Dermis microvascular lymphatic vessel endothelial cell (primary cell): ENCODE data around the gene SAMD15. TPM values are rescaled to one million over a fixed set of nuclear protein-coding genes. Genes with fewer than 3 reads are reported as not detected.
"Not testable (repeated sequence)": the region's sequence is repeated elsewhere in the genome, so short reads cannot be mapped to it uniquely, and the experiment has no call there.

ENCODE experiments used
- DNase-seq, 2 donors: peaks; one replicate each; pipeline versions ENCODE4 v3.0.0 to v3.0.0-alpha.2; 2010; ENCODE audit warnings: low read depth in 2 of 2
- total RNA-seq: library from RNA; depleted of rRNA; stranded (reverse); fragments of >200 nt; gene quantifications from 2 replicates; pipeline ENCODE4 v1.2.1, GENCODE V29; 2014

SAMD15 gene
- total RNA-seq, 1 donor from 2014 or later = 1.0 TPM

DNA sequence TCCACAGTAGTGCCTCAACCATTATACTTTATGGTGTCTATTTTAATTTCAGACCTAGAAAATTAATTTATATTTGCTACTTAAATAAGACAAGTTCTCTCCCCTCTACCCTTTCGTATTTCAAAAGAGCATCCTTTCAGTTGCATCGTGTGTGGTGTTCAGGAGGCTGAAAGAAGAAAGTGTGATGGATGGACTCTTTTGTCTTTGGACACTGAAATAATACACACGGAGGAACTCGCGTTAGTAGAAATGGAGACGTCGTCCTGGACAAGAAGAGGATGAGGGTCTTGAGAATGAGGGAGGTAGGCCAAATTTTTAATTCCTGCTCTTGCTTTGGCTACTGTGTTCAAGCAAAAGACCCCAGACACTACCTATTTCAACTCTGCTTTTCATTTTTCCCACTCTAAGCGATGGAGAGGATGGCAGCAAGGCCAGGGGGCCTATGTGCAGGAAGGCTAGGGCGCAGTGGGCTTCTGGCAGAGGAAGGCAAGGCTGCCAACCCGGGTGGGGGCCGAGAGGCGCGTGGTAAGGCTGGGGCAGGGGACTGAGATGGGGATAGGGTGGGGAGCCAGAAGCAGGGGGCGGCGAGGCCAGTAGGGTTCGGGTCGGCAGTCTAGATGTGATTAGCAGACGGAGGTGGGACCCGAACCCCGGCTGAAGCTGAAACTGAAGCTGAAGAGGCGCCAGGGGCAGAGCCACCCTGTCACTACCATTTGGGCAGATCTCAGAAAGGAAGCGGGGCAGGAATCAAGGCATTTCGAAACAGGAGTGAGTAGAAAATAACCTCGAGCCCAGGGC lies 1.0 kb upstream of the SAMD15 start:
- no peak for DNase-seq

- DNase-seq = no peak
Measured at GRCh38 chr14:77377502-77377844, 294 bp downstream of the SAMD15 start.

DNA sequence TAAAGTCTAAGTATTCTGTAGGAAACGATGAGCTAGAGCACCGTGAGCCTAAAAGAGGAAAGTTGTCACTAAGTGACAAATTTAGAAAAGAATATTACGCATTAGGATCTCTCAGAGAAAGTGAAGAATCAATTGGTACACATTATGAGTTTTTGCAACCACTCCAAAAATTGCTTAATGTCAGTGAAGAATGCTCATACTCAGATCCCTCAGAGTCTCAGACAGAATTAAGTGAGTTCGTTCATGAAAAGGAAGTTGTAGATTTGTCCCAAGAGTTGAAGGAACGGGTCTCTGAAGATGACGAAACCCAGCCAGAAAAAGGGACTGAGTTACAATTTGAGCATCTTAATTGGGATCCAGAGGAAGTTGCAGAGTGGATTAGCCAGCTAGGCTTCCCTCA lies 1.5 kb downstream of the SAMD15 start:
- DNase-seq = no peak

DNA sequence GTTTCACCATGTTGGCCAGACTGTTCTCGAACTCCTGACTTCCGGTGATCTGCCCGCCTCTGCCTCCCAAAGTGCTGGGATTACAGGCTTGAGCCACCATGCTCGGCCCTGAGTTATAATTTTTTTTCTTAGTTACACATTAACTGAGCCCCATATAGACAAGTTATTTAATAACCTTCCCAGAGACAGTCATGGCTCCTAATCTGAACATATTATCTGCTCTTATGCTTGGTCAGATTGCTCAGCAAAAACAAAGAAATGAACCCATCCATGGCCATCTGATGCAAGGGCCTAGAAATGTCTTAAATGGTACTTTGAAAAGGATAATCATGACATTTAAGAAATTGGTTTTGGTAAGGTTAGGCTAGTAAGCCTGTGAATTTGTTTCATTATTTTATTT lies 13.0 kb downstream of the SAMD15 start:
- DNase-seq = no peak

- DNase-seq = no peak
Measured at GRCh38 chr14:77400216-77400615, 23.0 kb downstream of the SAMD15 start.

GRCh38 chr14:77403768-77404167 lies 26.6 kb downstream of the SAMD15 start:
- no peak for DNase-seq

- no peak for DNase-seq
Measured at GRCh38 chr14:77406086-77406485, 28.9 kb downstream of the SAMD15 start.

DNA sequence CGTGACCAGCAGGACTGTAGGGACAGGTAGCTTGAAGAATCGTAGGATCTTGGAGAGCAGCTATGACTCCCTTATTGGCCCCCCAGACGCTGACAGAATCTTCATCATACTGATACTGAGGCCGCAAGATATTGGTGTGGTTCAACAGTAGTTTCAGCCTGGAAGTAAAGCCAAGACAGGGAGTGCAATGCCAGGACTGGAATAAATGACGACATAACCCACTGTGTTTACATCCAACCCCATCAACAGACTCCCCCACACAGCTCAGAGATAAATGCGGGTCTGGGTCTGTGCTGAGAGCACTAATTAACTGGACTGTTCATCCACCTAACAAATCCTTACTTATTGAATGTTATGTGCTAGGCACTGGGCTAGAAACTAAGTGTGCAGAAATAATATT lies 29.5 kb downstream of the SAMD15 start:
- no peak for DNase-seq

GRCh38 chr14:77407158-77407557 lies 30.0 kb downstream of the SAMD15 start:
- DNase-seq = no peak

GRCh38 chr14:77409131-77409533 lies 32.0 kb downstream of the SAMD15 start:
- peak in 1 of 2 donors; percentile 24 for DNase-seq

- not testable (repeated sequence) for DNase-seq
Measured at GRCh38 chr14:77415403-77416030, 38.3 kb downstream of the SAMD15 start.

DNA sequence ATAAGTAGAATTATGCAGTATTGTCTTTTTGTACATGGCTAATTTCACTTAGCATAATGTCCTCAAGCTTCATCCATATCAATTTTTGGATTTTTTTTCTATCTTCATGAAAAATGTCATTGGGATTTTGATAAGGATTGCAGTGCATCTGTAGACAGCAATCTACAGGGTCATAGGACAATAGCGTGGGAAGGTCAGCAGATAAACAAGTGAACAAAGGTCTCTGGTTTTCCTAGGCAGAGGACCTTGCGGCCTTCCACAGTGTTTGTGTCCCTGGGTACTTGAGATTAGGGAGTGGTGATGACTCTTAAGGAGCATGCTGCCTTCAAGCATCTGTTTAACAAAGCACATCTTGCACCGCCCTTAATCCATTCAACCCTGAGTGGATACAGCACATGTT lies 38.9 kb downstream of the SAMD15 start:
- not testable (repeated sequence) for DNase-seq

- no peak for DNase-seq
Measured at GRCh38 chr14:77416836-77417235, 39.7 kb downstream of the SAMD15 start.

GRCh38 chr14:77421201-77421600 lies 44.0 kb downstream of the SAMD15 start:
- DNase-seq = no peak

DNA sequence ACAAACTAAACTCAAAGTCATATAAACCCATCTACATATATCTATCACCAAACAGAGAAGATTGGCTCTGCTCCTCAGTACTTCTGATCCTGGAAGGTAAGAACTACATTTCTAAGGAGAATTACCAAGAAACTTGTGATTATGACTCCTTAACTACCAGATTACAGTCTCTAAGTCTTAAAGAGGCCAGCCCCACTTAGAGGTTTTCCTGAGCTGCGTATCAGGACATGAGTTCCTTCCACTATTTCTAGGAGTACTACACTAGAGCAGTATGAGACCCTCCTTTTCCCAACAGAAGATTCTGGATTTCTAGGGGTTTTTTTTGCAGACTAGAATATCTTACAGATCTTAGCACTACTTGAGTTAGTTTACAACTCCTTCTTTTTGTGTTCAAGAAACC lies 46.2 kb downstream of the SAMD15 start, which contains the start of gene NOXRED1:
NOXRED1 (minus strand) TSS at position 101 of the 400 bp plus-strand sequence. CDS start 634 bp downstream, outside the sequence.
- no peak for DNase-seq

GRCh38 chr14:77424862-77425261 lies 47.7 kb downstream of the SAMD15 start:
- no peak for DNase-seq

DNA sequence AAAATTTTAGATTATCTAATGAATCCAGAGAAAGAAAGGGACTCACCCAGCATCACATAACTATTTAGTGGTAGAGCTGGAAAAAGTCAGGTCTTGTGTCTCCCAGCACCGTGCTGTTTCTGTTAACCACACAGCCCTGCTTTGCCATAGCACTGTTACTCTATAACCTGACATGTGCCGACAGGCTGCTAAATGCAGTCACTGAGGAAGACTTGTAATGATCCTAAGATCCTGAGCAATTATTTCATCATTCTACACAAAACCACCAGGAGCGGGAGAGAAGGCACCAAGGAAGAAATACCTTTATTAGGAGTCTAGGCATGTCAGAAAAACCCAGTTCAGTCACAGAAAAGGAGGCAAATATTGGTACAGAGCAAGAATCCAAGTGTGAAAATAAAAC lies 49.2 kb downstream of the SAMD15 start:
- no peak for DNase-seq

DNA sequence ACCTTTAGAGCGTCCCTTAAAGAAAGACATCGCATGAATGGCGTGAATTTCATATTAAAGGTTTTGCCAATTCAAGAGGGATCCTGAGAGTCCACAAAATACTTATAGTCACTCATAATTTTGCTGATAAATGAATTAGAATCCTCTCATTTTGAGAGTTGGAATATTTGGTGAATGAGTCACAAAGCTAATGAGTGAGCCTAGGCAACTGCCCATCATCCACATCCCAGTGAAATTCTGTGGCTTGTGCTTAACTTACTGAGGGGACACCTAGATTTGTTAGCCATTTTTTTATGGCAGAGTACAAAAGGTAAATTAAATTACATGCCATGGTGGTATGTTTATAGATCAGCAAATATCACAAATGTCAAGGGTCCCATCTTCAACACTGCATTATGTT lies 58.9 kb downstream of the SAMD15 start:
- DNase-seq = no peak

- no peak for DNase-seq
Measured at GRCh38 chr14:77438596-77438995, 61.4 kb downstream of the SAMD15 start.

- no peak for DNase-seq
Measured at GRCh38 chr14:77439861-77440260, 62.7 kb downstream of the SAMD15 start.
